ENCODE data around the gene DKKL1.

Gene DKKL1

DNA sequence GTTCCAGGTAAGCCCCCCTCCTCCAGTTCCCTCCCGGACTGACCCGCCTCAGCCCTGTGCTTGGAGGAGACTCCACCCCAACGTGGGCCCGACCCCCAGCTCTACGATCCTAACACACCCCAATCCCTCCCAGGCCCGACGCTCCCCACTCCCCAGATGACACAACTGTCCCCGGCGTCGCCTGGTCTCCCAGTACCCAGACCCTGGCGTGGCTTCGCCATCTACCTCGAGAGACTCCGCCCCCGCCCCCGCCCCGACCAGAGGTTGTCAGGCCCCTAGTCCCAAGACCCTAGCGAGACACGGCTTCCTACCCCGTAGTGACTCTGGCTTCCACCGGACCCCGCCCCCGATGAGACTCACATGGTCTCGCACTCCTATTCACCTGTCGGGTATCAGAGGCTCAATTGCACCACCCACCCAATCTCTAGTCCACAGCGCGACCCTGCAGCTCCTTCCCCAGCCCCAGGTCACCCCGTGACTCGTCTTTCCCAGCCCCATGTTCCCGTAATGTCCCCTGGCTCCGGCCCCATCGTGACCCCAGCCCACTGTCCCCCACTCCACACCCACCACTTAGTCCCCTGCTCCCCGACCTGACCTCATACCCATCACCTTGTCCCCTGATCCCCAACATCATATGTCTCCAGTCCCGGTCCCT lies 25.5 kb upstream of the DKKL1 start:
- DNase-seq (ENCODE audit: low read depth), result no peak
- H3K4me3 ChIP-seq (ENCODE audit: control insufficient read depth, low read depth, low read length), result no peak overlapping the region
- no peak for TF ChIP-seq CTCF (IDR thresholded peaks at IDR 0.05; ENCODE audit: control insufficient read depth, insufficient read depth, low read depth, low read length, missing control alignments)

DNA sequence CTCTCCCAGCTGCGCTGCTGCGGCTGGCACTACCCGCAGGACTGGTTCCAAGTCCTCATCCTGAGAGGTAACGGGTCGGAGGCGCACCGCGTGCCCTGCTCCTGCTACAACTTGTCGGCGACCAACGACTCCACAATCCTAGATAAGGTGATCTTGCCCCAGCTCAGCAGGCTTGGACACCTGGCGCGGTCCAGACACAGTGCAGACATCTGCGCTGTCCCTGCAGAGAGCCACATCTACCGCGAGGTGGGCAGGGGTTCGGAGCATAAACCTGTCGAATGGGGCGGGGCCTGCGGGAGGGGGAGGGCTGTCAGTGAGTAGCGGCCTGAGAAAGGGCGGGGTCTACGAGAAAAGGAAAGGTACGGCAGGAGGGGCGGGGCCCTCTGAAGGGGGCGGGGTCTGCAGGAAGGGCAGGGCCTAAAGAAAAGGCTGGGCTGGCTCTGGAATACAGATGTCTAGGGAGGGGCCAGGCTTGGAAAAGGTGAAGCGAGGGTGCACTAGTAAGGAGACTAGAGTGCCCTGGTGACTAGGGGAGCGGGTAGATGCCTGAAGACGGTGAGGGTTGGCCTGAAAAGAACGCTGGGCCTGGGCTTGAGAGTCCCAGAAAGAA lies 24.9 kb upstream of the DKKL1 start:
- DNase-seq (ENCODE audit: low read depth), result no peak
- TF ChIP-seq CTCF (IDR thresholded peaks at IDR 0.05; ENCODE audit: control insufficient read depth, insufficient read depth, low read depth, low read length, missing control alignments), result no peak
- peak overlapping the region; percentile 11 for H3K4me3 ChIP-seq (ENCODE audit: control insufficient read depth, low read depth, low read length)

GRCh38 chr19:49339301-49340068 lies 24.2 kb upstream of the DKKL1 start:
- H3K4me3 ChIP-seq (ENCODE audit: control insufficient read depth, low read depth, low read length), result peak overlapping the region; percentile 11
- no peak for TF ChIP-seq CTCF (IDR thresholded peaks at IDR 0.05; ENCODE audit: control insufficient read depth, insufficient read depth, low read depth, low read length, missing control alignments)
- no peak for DNase-seq (ENCODE audit: low read depth)

DNA sequence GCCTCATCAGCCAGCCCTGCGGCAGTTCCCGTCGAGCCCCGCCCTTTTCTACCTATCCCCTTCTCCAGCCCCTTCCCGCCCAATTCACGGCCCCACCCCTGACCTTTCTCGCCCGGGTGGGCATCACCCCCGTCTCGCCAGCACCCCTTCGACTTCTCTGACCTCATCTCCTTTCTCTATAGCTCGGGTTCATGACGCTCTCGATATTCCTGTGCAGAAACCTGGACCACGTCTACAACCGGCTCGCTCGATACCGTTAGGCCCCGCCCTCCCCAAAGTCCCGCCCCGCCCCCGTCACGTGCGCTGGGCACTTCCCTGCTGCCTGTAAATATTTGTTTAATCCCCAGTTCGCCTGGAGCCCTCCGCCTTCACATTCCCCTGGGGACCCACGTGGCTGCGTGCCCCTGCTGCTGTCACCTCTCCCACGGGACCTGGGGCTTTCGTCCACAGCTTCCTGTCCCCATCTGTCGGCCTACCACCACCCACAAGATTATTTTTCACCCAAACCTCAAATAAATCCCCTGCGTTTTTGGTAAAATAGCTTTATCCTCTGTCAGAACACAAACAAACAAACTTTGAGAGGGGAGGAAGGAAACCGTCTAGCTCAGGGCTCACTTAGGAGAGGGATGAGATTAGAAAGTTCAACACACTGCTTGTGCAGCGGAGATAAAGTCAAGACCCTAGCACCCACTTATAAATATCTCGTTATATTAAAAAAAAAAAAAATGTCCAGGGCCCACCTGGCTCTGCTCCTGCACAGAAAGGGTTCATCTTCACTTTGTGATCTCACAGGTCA lies 23.4 kb upstream of the DKKL1 start:
- no peak for DNase-seq (ENCODE audit: low read depth)
- no peak for TF ChIP-seq CTCF (IDR thresholded peaks at IDR 0.05; ENCODE audit: control insufficient read depth, insufficient read depth, low read depth, low read length, missing control alignments)
- H3K4me3 ChIP-seq (ENCODE audit: control insufficient read depth, low read depth, low read length), result no peak overlapping the region

GRCh38 chr19:49340865-49341718 lies 22.6 kb upstream of the DKKL1 start:
- TF ChIP-seq CTCF (IDR thresholded peaks at IDR 0.05; ENCODE audit: control insufficient read depth, insufficient read depth, low read depth, low read length, missing control alignments), result no peak
- no peak overlapping the region for H3K4me3 ChIP-seq (ENCODE audit: control insufficient read depth, low read depth, low read length)
- no peak for DNase-seq (ENCODE audit: low read depth)
